HL-60 (cell line): ENCODE measurements around the gene PHC1.
"Not testable (repeated sequence)": the region's sequence is repeated elsewhere in the genome, so short reads cannot be mapped to it uniquely, and the experiment has no call there.

Source experiments
- DNase-seq, 2 experiments: peaks; one replicate each; pipeline ENCODE4 v3.0.0-alpha.2; 2010 to 2020; ENCODE audit warnings: low read depth in 1 of 2, low spot score in 1 of 2
- H3K27ac ChIP-seq: fragments of 250-450 bp; sonication (Bioruptor Pico); replicated peaks from 2 replicates; pipeline ENCODE4 v1.5.1; 2020; ENCODE audit warnings: mild to moderate bottlenecking, moderate library complexity
- H3K27me3 ChIP-seq: fragments of 250-450 bp; sonication (Bioruptor Pico); 2 replicates; pipeline ENCODE4 v1.5.1; 2021; ENCODE audit warnings: mild to moderate bottlenecking, moderate library complexity; ENCODE audit not compliant: insufficient read depth, poor library complexity, severe bottlenecking
- H3K4me3 ChIP-seq: replicated peaks from 2 replicates; pipeline ENCODE4 v1.5.1; 2011; ENCODE audit warnings: mild to moderate bottlenecking, control low read depth, low read length; ENCODE audit not compliant: insufficient read depth
- CTCF ChIP-seq: IDR thresholded peaks from one replicate; pipeline ENCODE4 v1.5.1; 2011; ENCODE audit warnings: low read length, control low read depth, inconsistent platforms; ENCODE audit not compliant: insufficient read depth
- GABPA ChIP-seq: IDR thresholded peaks from 2 replicates; pipeline ENCODE4 v1.6.1; 2012; ENCODE audit warnings: low read depth
- POLR2AphosphoS5 ChIP-seq: IDR thresholded peaks from 2 replicates; pipeline ENCODE4 v1.6.1; 2012; ENCODE audit warnings: low read depth
- REST ChIP-seq: IDR thresholded peaks from 2 replicates; pipeline ENCODE4 v1.6.1; 2012; ENCODE audit warnings: low read depth; ENCODE audit not compliant: insufficient replicate concordance
- SPI1 ChIP-seq: IDR thresholded peaks from 2 replicates; pipeline ENCODE4 v1.6.1; 2012; ENCODE audit warnings: low read depth, mild to moderate bottlenecking, borderline replicate concordance

The PHC1 gene

GRCh38 chr12:8902703-8903102 lies 11.6 kb upstream of the PHC1 start:
- TF ChIP-seq SPI1, result peak; percentile 93
- H3K4me3 ChIP-seq, H3K27ac ChIP-seq, H3K27me3 ChIP-seq: not testable (repeated sequence)
- peak; percentile 59 to 63 for DNase-seq

- no peak overlapping the region for H3K4me3 ChIP-seq
- H3K27me3 ChIP-seq, result no peaks in the 10 kb centered on the region
- TF ChIP-seq SPI1 (no peak), POLR2AphosphoS5 (no peak), REST (no peak), GABPA (no peak)
- no peak overlapping the region for H3K27ac ChIP-seq
- DNase-seq, result no peak
These were observed 10.7 kb upstream of the PHC1 start for GRCh38 chr12:8903646-8904045.

- H3K4me3 ChIP-seq, result no peak overlapping the region
- TF ChIP-seq POLR2AphosphoS5 (no peak), CTCF (no peak), REST (no peak), SPI1 (no peak), GABPA (no peak)
- H3K27me3 ChIP-seq, result no peaks in the 10 kb centered on the region
- H3K27ac ChIP-seq, result no peak overlapping the region
- no peak for DNase-seq
These were observed 9.6 kb upstream of the PHC1 start for GRCh38 chr12:8904665-8905064.

- DNase-seq, result no peak
- no peaks in the 10 kb centered on the region for H3K27me3 ChIP-seq
- no peak overlapping the region for H3K4me3 ChIP-seq
- H3K27ac ChIP-seq, result no peak overlapping the region
- TF ChIP-seq SPI1, result no peak
- TF ChIP-seq GABPA, result no peak
- no peak for TF ChIP-seq CTCF
- TF ChIP-seq POLR2AphosphoS5, result no peak
- TF ChIP-seq REST, result no peak
These were observed 8.8 kb upstream of the PHC1 start for GRCh38 chr12:8905546-8905945.
